DMS 273 (cell line): ENCODE results near the gene CHN2.

Experiments
- DNase-seq: peaks from one replicate; lab custom pipeline; 2025; ENCODE audit not compliant: unreplicated experiment; lab: John Stamatoyannopoulos, UW

The CHN2 gene

GRCh38 chr7:29421010-29421956 is 226.7 kb downstream of the CHN2 start:
- no peak for DNase-seq

DNA sequence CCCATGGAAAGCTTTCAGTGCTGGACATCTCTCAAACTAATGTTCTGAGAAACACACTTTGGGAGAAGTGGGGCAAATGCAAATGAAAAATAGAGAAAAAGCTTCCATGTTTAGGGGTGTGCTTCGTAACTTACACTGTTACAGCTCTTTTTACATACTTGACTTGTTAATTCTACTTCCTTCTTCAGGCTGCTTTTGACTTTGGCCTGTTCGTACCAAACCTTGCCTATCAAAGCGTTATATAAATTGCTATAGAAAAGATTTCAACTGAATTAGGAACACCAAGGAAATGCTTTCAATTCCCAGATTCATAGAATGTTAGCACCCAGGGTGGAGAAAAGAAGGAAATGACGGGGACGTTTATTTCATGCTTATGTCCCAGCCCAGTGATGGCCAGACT is 228.3 kb downstream of the CHN2 start:
- no peak for DNase-seq

GRCh38 chr7:29424295-29424983 is 229.9 kb downstream of the CHN2 start:
- DNase-seq = no peak

DNA sequence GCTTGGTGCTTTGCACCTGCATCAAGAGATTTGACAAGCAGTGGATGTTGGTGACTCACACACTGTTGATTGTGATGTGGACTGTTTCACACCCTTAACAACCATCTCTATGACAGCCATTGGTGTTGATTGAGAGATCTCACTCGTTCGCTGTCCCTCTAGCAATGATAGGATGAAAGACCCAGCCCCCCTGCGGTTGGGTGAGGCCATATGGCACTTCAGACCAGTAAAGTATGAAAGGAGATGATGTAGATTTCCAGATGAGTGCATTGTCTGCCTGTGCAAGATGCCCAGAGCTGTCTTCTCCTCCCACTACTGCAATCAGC is 230.4 kb downstream of the CHN2 start:
- DNase-seq = no peak

DNA sequence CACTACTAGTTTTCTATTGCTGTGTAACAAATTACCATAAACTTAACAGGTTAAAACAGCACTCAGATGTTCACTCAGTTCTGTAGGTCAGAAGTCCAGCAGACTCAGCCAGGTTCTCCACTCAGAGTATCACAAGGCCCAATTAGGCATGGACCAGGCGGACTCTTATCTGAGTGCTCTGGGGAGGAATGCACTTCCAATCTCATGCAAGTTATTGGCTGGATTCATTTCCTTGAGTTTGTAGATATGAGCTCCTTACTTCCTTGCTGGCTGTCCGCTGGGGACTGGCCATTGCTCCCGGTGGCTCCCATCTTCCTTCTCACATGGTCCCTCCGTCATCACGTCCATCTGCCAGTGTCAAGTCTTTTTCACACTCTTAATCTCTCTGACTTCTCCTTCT is 232.0 kb downstream of the CHN2 start:
- no peak for DNase-seq

- no peak for DNase-seq
Observed at GRCh38 chr7:29429401-29429800, 234.8 kb downstream of the CHN2 start.

DNA sequence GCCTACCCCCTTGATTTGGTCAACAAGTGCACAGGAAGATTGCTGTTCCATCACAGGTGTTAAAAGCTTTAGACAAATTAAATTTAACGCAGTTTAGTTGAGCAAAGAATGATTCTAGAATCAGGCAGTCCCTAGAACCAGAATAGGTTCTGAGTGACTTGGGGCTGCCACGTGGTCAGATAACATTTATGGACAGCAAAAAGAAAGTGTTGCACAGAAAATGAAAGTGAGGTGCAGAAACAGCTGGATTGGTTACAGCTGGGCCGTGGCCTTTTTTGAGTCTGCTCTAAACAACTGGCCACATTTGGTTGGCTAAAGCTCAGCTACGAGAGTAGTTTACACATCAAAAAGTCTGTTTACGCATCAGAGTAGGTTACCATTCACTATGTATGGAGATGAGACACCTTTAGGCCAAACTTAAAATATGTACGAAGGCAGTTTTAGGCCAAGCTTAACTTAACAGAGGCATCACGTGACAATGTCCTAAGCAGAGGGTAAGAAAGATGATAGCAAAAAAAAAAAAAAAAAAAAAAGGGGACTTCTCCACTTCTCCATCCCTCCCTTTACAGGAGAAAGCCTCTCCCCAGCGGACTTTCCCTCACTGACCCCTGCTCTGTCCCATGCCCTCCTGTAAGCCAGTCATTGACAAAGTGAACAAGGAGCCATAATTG is 235.8 kb downstream of the CHN2 start:
- DNase-seq = no peak

DNA sequence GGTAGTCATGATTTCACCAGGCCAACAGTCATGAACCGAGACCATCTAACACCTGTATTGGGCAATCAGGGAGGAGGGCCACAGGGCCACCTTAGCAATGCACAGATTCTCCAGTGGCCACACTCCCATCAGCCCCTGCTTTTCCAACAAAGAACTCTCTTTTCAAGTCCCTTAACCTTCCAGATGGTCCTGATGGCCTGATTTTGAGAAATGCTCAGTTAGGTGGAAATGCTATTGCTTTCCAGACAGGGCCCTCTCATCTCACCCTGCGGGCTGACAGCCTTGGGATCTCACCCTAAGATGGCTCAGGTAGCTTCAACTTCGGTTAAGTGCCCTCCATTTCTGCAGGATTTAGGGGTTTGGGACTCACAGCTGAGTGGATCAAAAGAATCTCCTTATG is 237.1 kb downstream of the CHN2 start:
- no peak for DNase-seq

DNA sequence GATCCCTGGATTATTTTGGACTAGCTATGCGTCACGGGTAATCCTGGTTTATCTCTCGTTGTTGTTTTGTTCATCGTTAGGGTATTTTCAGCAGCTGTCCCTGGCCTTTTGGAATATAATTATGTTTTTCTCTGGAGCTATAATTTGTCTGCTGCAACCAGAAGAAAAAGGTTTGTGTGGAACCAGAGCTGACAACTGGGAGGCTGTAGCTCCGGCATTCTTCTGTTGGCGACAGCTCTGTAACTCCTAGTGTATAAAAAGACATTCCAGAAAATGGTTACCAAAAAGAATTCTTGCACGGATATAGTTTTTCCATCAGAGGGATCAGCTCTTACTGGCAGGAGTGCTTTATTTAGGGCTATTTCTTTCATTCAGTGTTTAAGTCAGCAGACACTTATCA is 238.1 kb downstream of the CHN2 start:
- no peak for DNase-seq

DNA sequence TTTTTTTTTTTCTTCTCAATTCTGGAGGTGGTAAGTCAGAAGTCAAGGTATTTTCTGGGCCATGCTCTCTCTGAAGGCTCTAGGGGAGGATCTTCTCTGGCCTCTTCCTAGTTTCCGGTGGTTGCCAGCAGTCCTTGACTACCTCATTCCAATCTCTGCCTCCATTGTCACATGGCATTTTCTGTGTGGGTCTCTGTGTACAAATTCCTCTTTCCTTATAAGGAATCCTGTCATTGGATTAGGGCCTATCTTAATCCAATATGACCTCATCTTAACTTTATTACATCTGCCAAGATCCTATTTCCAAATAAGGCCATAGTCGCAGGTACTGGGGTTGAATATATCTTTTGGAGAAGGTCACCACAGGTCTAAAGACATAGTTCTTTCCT is 239.8 kb downstream of the CHN2 start:
- DNase-seq = peak; percentile 33

GRCh38 chr7:29435167-29435566 is 240.6 kb downstream of the CHN2 start:
- no peak for DNase-seq

DNA sequence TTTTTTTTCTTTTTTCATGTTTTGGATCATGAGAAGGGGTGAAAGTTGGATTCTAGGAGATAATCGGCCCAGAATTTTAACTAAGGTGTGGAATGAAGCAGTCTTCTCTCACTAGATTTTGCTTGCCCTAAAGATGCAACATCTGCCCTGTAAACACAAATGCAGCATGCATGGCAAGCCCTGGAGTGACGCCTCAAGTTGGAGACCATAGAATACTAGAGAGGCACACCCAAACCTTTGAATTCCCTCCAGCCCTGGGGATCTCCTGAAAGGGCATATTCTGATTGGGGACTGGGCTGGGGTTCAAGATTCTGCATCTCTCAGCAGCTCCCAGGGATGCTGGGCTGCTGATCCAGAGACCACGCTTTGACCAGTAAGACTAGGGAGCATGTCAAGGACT is 241.3 kb downstream of the CHN2 start:
- no peak for DNase-seq

GRCh38 chr7:29442146-29442545 is 247.6 kb downstream of the CHN2 start:
- DNase-seq = peak; percentile 94

- DNase-seq = no peak
Observed at GRCh38 chr7:29443552-29443951, 249.0 kb downstream of the CHN2 start.

GRCh38 chr7:29444267-29444666 is 249.7 kb downstream of the CHN2 start:
- DNase-seq = no peak

- no peak for DNase-seq
Observed at GRCh38 chr7:29445736-29446135, 251.2 kb downstream of the CHN2 start.

- no peak for DNase-seq
Observed at GRCh38 chr7:29447828-29448227, 253.3 kb downstream of the CHN2 start.

DNA sequence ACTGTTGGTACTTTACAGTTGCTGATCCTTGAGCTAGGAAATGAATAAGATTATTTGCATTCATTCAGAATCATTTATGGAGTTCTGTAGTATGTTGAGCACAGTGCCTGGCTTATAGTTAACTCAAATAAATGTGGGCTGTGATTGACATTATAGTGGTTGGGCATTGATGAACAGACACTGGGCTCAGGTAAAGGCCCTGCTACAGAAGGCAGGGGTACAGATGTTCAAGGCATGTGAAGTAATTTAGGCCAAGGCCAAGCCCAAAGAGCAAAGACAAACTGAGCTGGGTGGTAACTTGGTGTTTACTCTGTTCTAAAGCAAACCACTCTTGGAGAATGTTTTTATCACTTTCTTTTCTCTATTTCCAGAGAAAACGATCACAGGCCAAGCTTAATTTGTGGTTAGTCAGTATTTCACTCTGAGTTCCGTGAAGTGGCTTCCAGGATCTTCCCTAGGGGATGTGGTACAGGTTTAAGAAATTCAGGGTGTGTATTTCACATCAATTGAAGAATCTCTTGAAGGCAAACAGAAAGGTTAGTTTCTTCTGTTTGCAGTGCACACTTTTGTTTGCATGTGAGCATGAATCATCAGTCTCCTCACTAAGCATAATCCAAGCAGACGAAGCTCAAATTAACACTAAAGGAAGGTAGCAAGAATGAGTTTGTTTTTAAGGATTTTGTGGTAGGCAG is 255.1 kb downstream of the CHN2 start:
- DNase-seq = no peak

DNA sequence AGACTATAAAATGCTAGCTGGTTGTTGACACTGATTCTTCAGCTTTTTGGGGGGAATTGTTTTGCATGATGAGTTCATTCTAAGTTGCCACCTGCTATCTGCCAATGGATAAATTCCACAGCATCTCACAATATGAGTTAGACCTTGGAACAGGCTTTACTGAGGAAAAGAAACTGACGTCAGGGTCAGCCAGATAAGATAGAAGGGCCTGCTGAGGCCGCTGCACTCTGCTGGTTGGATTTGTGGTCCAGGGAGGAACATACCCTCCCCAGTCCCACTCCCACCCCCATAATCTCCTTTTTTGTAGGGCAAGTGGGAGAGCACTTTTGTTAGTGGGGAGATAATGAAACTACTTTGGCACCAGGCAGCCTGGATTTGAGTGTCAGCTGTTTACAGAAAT is 258.4 kb downstream of the CHN2 start:
- no peak for DNase-seq

DNA sequence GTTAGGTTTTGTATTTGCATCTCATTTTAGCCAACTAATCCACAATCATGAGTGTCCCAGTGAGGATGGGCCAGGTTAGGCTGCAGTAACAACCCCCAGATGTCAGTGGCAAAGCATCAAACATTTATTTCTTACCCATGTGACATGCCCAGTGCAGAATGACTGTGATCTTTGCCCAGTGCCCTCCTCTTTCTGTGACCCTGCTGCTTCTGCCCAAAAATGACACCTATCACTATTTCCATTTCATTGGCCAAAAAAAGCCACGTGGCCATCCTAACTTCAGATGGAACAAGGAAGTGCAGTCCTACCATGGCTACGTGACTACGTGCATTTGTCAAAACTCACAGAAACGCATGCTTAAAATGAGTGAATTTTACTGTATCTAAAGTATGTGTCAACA is 259.9 kb downstream of the CHN2 start:
- DNase-seq = no peak

DNA sequence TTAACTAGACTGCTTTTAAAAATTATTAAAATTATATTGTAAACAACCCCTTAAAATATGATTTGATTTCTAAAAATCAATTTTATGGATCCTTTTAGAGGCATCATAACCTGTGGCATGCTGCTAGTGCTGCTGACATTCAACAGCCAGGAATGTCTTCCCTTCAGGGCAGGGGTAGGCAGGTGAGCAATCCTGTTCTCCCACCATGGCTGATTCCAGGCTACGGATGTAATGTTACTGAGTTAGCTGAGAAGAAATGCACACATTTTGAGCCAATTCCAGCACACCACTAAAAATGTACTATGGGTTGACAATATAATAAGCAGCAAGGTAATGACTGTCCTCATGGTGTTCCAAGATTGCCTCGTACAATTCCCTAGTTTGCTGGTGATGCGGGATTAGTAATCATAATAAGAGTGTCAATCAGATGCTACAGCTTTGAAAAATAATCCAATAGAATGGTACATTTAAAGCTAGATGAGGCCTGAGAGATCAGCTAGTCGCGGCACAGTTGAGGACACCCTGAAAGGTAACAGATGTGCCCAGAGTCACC is 260.4 kb downstream of the CHN2 start:
- DNase-seq = no peak
